K562 (cell line): ENCODE results near the gene GPR119. TPM values are rescaled to one million over a fixed set of nuclear protein-coding genes. Genes with fewer than 3 reads are reported as not detected.

ENCODE experiments used
- ATAC-seq: fragments of 200-7000 bp; cut with Tn5 transposase; 3 replicates; pipeline ENCODE4 v1.9.1; 2020; ENCODE audit warnings: moderate library complexity
- BruUV-seq: library from RNA; stranded (reverse); fragments of 400-500 nt; replicated peaks from 2 replicates; lab custom pipeline; 2021; lab: Mats Ljungman, UMichigan
- CTCF ChIA-PET: fragments of 300-600 bp; formaldehyde crosslinking; extraction: SDS; loops from one replicate; lab custom pipeline; 2021; ENCODE audit warnings: low intra/inter-chr PET ratio; lab: Yijun Ruan, JAX
- POLR2A ChIA-PET: fragments of 300-600, 350-650 bp; sonication (Branson Sonifier 250); formaldehyde crosslinking; extraction: SDS; loops from one replicate; lab custom pipeline; 2021; ENCODE audit warnings: antibody characterized with exemption, inconsistent platforms; lab: Yijun Ruan, JAX
- DNase-seq, 4 experiments: peaks; one replicate each; pipeline versions ENCODE4 v3.0.0 to v3.0.0-alpha.2; 2011 to 2018; ENCODE audit warnings: low spot score in 3 of 4, mixed read lengths in 3 of 4; ENCODE audit errors: extremely low read depth in 1 of 4
- FAIRE-seq: peaks from 2 replicates; lab custom pipeline; 2011; peaks lifted over from hg19 to GRCh38; lab: Jason Lieb, UNC
- H2AFZ ChIP-seq: 2 replicates; pipeline ENCODE4 v1.6.0; 2011; ENCODE audit warnings: low read depth, low read length, control low read depth, inconsistent platforms
- H3K27ac ChIP-seq: fragments of 200-600 bp; 3 replicates; pipeline ENCODE4 v1.8.0; 2011; ENCODE audit warnings: low read depth, mild to moderate bottlenecking, control low read depth, inconsistent platforms, low read length, moderate library complexity, mixed read lengths; ENCODE audit errors: extremely low read depth
- H3K27me3 ChIP-seq, 2 experiments: fragments of 300-600 bp in 1 of 2; 2 replicates in 1 of 2; 3 replicates in 1 of 2; pipeline versions ENCODE4 v1.6.0 to v1.8.0; 2011; ENCODE audit warnings: inconsistent platforms in 2 of 2, low read length in 2 of 2, mild to moderate bottlenecking in 1 of 2, mixed read lengths in 1 of 2, moderate library complexity in 1 of 2; ENCODE audit not compliant: control insufficient read depth in 2 of 2, insufficient read depth in 2 of 2
- H3K36me3 ChIP-seq: fragments of 300-600 bp; 3 replicates; pipeline ENCODE4 v1.8.0; 2011; ENCODE audit warnings: mild to moderate bottlenecking, low read length, inconsistent platforms; ENCODE audit not compliant: control insufficient read depth, insufficient read depth
- H3K4me1 ChIP-seq, 2 experiments: fragments of 200-600 bp in 1 of 2; replicated peaks in 1 of 2; 2 replicates in 1 of 2; 3 replicates in 1 of 2; pipeline versions ENCODE4 v1.5.1 to v1.8.0; 2011; ENCODE audit warnings: inconsistent platforms in 2 of 2, low read length in 2 of 2, mild to moderate bottlenecking in 1 of 2, mixed read lengths in 1 of 2, moderate library complexity in 1 of 2; ENCODE audit not compliant: control insufficient read depth in 2 of 2, insufficient read depth in 2 of 2
- H3K4me2 ChIP-seq: 2 replicates; pipeline ENCODE4 v1.6.1; 2011; ENCODE audit warnings: low read length, control low read depth, inconsistent platforms, mixed read lengths; ENCODE audit not compliant: insufficient read depth
- H3K4me3 ChIP-seq: fragments of 200-600 bp; sonication (generic), shearing (Covaris generic); 2 replicates; pipeline ENCODE4 v1.5.1; 2016; ENCODE audit warnings: control low read depth, inconsistent platforms
- H3K79me2 ChIP-seq: fragments of 200-600 bp; 3 replicates; pipeline ENCODE4 v1.8.0; 2011; ENCODE audit warnings: low read length, inconsistent platforms; ENCODE audit not compliant: control insufficient read depth, insufficient read depth
- H3K9ac ChIP-seq, 2 experiments: 2 replicates each; pipeline versions ENCODE4 v1.6.0 to v1.6.1; 2011; ENCODE audit warnings: low read depth in 2 of 2, low read length in 2 of 2, control low read depth in 1 of 2, inconsistent platforms in 1 of 2, mild to moderate bottlenecking in 1 of 2, mixed read lengths in 1 of 2; ENCODE audit not compliant: insufficient read depth in 1 of 2
- H3K9me1 ChIP-seq: one replicate; pipeline ENCODE4 v1.6.0; 2011; ENCODE audit warnings: inconsistent platforms, mild to moderate bottlenecking, low read length, moderate library complexity; ENCODE audit not compliant: control insufficient read depth, insufficient read depth
- H3K9me3 ChIP-seq: replicated peaks from 2 replicates; pipeline ENCODE4 v1.5.1; 2011; ENCODE audit warnings: low read depth, low read length, inconsistent platforms; ENCODE audit not compliant: control insufficient read depth, insufficient read depth
- H4K20me1 ChIP-seq: replicated peaks from 2 replicates; pipeline ENCODE4 v1.6.1; 2011; ENCODE audit warnings: low read length, inconsistent platforms, mixed read lengths; ENCODE audit not compliant: control insufficient read depth, insufficient read depth
- CEBPB ChIP-seq: fragments of 450-650 bp; IDR thresholded peaks from 2 replicates; pipeline ENCODE4 v1.6.1; 2016; ENCODE audit warnings: missing genetic modification characterization, missing compliant biosample characterization
- CTCFL ChIP-seq: IDR thresholded peaks from 2 replicates; pipeline ENCODE4 v1.6.1; 2011; ENCODE audit warnings: borderline replicate concordance, low read depth, mild to moderate bottlenecking, moderate library complexity, low read length; ENCODE audit not compliant: insufficient read depth, poor library complexity, severe bottlenecking
- HNRNPH1 ChIP-seq: fragments of 200-400 bp; formaldehyde crosslinking; optimal IDR thresholded peaks from 2 replicates; pipeline ENCODE3; 2017; ENCODE audit warnings: low read depth, mild to moderate bottlenecking, low read length, moderate library complexity
- RBM22 ChIP-seq: fragments of 200-400 bp; formaldehyde crosslinking; IDR thresholded peaks from 2 replicates; pipeline ENCODE4 v1.6.1; 2018; ENCODE audit warnings: low read length, low read depth; ENCODE audit not compliant: poor library complexity, severe bottlenecking
- RBM25 ChIP-seq: fragments of 200-400 bp; formaldehyde crosslinking; IDR thresholded peaks from 2 replicates; pipeline ENCODE4 v1.6.1; 2018; ENCODE audit warnings: low read length, low read depth, moderate library complexity; ENCODE audit not compliant: severe bottlenecking
- ZNF134 ChIP-seq: fragments of 250-450 bp; sonication (Bioruptor Pico); conservative IDR thresholded peaks from 2 replicates; pipeline ENCODE4 v1.4.0; 2020
- ZNF146 ChIP-seq: IDR thresholded peaks from one replicate; pipeline ENCODE4 v1.6.1; 2018; ENCODE audit warnings: missing compliant biosample characterization; ENCODE audit not compliant: unreplicated experiment
- ZNF507 ChIP-seq: conservative IDR thresholded peaks from 2 replicates; pipeline ENCODE4 v1.6.1; 2017; ENCODE audit warnings: missing genetic modification characterization, missing compliant biosample characterization
- ZNF57 ChIP-seq: fragments of 450-650 bp; formaldehyde crosslinking; IDR thresholded peaks from 2 replicates; pipeline ENCODE4 v1.4.0; 2020; ENCODE audit warnings: mild to moderate bottlenecking, moderate library complexity
- WGBS: fragments of 100-300 bp; shearing (Covaris generic); methylation state at CpG from one replicate; pipeline ENCODE4 v1.1.6; 2016; ENCODE audit warnings: low coverage, mixed read lengths; ENCODE audit not compliant: insufficient coverage; ENCODE audit errors: missing lambda C conversion rate; 5-methylcytosine and 5-hydroxymethylcytosine counted together
- in situ Hi-C: fragments of 300-500 bp; cut with MboI; formaldehyde crosslinking; loops from 4 replicates; pipeline ENCODE4 v1.15.0; 2018; ENCODE audit warnings: inconsistent platforms, mixed read lengths
- intact Hi-C: fragments of 100-400 bp; cut with micrococcal nuclease; formaldehyde crosslinking; loops from 2 replicates; pipeline ENCODE4 v1.14.2; 2022
- polyA plus RNA-seq, 8 experiments: library from polyadenylated mRNA; depleted of rRNA in 4 of 8; stranded (reverse) in 5 of 8; unstranded in 3 of 8; fragments of >200 nt; fragmentation: Nextera tagmentation in 2 of 8; fragmentation: Illumina TruSeq in 1 of 8; extraction: Ambion mirVana in 2 of 8; extraction: Trizol in 1 of 8; gene quantifications; 2 replicates each; pipeline versions ENCODE4 v1.2.1 to v1.2.3, GENCODE V29; 2011 to 2014; ENCODE audit warnings: inconsistent platforms in 1 of 8, missing spikeins in 1 of 8
- total RNA-seq, 7 experiments: library from RNA; depleted of rRNA in 6 of 7; stranded (reverse); fragments of >200 nt in 6 of 7; fragmentation: Illumina TruSeq in 2 of 7; extraction: Trizol in 2 of 7; gene quantifications; 2 replicates each; pipeline versions ENCODE4 v1.2.1 to v1.2.3, GENCODE V29; 2011 to 2021; ENCODE audit warnings: low replicate concordance in 1 of 7

Gene GPR119
- total and polyA plus RNA-seq, 9 of the 15 experiments (the other 6 are each of a cell fraction or from before 2014, with no cell fraction given) = not detected

GRCh38 chrX:130415201-130415600, 29.7 kb upstream of the GPR119 start:
- H2AFZ ChIP-seq = no peak overlapping the region
- no peak for FAIRE-seq
- H3K36me3 ChIP-seq = peaks cover 37% of the 10 kb centered on the region; the same call in 2 of the 3 replicates
- ATAC-seq = no peak
- in situ Hi-C loops = no loop called here
- H3K27ac ChIP-seq = no peak overlapping the region
- TF ChIP-seq ZNF507 (tag) (no peak), CEBPB (tag) (peak; percentile 45)
- no peak overlapping the region for H3K9ac ChIP-seq
- H4K20me1 ChIP-seq = no peaks in the 10 kb centered on the region
- H3K9me3 ChIP-seq = no peaks in the 10 kb centered on the region
- ChIA-PET POLR2A (interaction anchor here (0.8 to 1.1 kb wide), 2 partner anchors 10 to 29 kb away, joined by 3 read pairs; no protein-coding TSS in a partner anchor), CTCF (no interaction called here)
- WGBS = 25% methylated on average over 7 of the region's 7 CpGs
- no peaks in the 10 kb centered on the region for H3K27me3 ChIP-seq
- intact Hi-C loops = no loop called here
- H3K4me3 ChIP-seq = no peak overlapping the region
- no peaks in the 10 kb centered on the region for H3K9me1 ChIP-seq
- peaks cover 4 to 37% of the 10 kb centered on the region in 2 experiments; a peak in 3 of 5 replicates for H3K4me1 ChIP-seq
- no peak for DNase-seq
- H3K79me2 ChIP-seq = no peaks in the 10 kb centered on the region
- no peak overlapping the region for H3K4me2 ChIP-seq
- no TSS peak for BruUV-seq

- ChIA-PET POLR2A (interaction anchor here (2.0 kb wide), 1 partner anchor 13 kb away, joined by 5 read pairs; the partner anchor contains the start of gene RBMX2), CTCF (no interaction called here)
- intact Hi-C loops = no loop called here
- no peaks in the 10 kb centered on the region for H3K9me3 ChIP-seq
- 83% methylated on average over 5 of the region's 5 CpGs for WGBS
- no peaks in the 10 kb centered on the region for H3K27me3 ChIP-seq
- in situ Hi-C loops = no loop called here
- no TSS peak for BruUV-seq
- no peak for DNase-seq
- no peak overlapping the region for H2AFZ ChIP-seq
- H4K20me1 ChIP-seq = no peaks in the 10 kb centered on the region
- H3K9ac ChIP-seq = no peak overlapping the region
- H3K4me1 ChIP-seq = peaks cover 4 to 37% of the 10 kb centered on the region in 2 experiments; a peak in 3 of 5 replicates
- no peak for TF ChIP-seq HNRNPH1
- no peak for TF ChIP-seq CTCFL
- TF ChIP-seq RBM22 = no peak
- TF ChIP-seq ZNF57 = no peak
- TF ChIP-seq RBM25 = no peak
- TF ChIP-seq ZNF134 (CRISPR knock-in tag) = peak; percentile 89
- TF ChIP-seq ZNF146 = no peak
- no peak overlapping the region for H3K27ac ChIP-seq
- H3K36me3 ChIP-seq = peaks cover 40% of the 10 kb centered on the region
- no peak overlapping the region for H3K4me3 ChIP-seq
- H3K4me2 ChIP-seq = no peak overlapping the region
- no peak for FAIRE-seq
- H3K79me2 ChIP-seq = no peaks in the 10 kb centered on the region
- no peak for ATAC-seq
- H3K9me1 ChIP-seq = no peaks in the 10 kb centered on the region
Observed at GRCh38 chrX:130414800-130415199, 29.3 kb upstream of the GPR119 start.
